HG02623 (cell line): Measurements from ENCODE around the gene CXCL8.
"Not testable (repeated sequence)": the region's sequence is repeated elsewhere in the genome, so short reads cannot be mapped to it uniquely, and the experiment has no call there.

Experiments
- ATAC-seq: cut with Tn5 transposase; IDR thresholded peaks from one replicate; pipeline ENCODE4 v1.9.1; 2021; ENCODE audit warnings: moderate library complexity; ENCODE audit not compliant: unreplicated experiment

CXCL8 gene

DNA sequence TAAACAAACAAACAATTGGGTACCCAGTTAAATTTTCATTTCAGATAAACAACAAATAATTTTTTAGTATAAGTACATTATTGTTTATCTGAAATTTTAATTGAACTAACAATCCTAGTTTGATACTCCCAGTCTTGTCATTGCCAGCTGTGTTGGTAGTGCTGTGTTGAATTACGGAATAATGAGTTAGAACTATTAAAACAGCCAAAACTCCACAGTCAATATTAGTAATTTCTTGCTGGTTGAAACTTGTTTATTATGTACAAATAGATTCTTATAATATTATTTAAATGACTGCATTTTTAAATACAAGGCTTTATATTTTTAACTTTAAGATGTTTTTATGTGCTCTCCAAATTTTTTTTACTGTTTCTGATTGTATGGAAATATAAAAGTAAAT is 2.9 kb downstream of the CXCL8 start:
- ATAC-seq = no peak

DNA sequence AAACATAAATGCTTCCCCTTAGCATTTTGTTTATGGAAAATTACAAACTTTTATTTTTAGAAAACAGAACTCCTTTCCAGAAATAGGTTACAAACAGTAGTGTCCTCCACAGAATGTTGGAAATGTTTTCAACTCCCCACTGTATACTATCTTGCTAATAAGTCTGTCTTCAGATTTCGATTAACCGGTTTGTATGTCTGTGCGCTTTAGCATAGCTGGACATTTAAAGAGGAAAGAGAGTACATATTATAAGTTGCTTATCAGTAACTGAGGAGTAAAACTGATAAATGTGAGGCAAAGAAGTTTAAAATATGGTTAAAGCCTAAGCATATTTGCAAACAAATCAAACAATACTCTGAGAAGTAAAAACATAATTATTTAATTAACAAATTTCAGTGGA is 3.4 kb downstream of the CXCL8 start:
- ATAC-seq = no peak

DNA sequence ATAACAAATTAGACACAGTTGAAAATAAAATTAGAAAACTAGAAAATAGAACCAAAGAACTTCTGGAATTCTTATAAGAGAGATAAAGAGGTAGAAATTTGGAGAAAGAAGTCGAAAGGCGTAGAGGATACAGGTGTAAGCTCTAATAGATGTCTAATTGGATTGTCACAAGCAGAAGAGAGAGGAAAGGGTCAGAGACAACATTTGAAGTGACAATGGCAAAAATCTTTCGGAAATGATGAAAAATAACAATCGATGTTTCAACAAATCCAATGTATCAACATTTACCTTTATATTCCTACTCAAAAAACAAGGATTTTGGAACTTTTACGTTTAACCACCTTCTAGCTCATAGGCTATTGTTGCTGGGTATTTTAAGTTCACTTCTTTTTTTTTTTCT is 3.8 kb downstream of the CXCL8 start:
- no peak for ATAC-seq

DNA sequence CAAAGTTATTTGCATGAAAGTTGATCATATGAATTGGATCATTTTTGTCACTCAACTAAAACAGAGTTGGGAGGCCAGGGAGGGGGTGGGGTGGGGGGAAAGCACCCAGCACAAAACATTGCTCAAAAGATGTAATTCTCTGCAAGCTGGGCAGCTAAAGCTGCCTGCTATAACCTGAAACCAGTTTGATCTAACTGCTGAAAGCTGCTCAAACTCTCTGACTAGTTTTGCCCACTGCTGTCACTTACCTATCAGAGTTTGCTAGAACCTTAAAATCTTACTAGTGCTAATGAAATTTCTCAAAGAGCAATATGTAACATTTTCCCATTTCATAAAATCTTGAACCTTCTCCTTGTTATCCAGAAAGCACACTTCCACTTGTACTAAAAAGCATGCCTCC is 10.4 kb downstream of the CXCL8 start:
- peak; percentile 21 for ATAC-seq

DNA sequence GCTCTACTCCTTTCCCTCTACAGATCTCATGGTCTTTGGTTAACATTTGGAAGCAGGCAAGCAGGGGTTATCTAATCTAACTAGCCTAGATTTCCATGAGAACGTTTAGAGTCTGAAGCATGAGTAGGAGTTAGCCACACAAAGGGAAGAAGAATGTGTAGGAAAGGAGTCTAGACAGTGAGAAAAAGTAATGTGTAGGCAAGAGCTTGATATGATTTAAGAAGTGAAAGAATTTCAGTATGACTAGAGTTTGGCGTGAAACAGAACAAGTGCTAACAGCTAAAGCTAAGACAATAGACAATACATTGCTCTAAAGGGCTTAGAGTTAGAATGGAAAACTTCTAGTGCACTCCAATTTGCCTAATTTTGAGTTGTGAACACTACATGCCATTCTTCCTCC is 10.8 kb downstream of the CXCL8 start:
- ATAC-seq = peak; percentile 77

DNA sequence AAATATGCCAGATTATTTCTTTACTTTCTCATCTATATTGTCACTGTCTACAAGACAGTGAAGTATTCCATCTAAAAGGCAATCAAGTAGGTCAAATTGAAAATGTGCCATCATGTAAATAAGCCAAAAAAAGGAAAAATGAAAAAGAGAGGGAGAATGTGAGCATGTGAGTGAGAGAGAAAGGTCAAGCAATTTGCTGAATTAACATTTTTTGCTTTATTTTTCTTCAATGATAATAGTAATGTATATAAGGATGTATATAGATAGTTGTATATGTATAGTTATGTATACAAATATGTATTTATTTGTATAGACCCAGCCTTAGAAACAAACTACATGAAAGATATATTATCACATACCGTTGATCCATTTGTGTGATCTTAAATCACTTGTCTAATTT is 11.5 kb downstream of the CXCL8 start:
- ATAC-seq = no peak

DNA sequence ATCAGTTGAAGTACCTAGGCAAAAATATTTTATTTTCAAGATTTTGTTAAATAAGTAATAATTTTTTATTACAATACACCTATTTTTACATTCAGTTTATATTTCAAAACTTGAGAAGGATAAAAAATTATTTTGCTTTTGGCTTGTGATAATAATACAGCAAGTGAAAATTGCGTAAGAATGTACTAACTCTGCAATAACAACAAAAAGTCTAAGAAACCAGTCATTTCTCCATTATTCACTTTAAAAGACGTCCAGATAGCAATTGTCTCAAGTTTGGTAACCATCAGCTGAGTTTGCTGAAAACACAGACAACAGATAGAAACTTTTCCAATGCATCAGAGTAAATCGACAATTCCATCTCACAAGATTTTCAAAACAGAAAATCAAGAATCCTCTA is 12.1 kb downstream of the CXCL8 start:
- no peak for ATAC-seq

DNA sequence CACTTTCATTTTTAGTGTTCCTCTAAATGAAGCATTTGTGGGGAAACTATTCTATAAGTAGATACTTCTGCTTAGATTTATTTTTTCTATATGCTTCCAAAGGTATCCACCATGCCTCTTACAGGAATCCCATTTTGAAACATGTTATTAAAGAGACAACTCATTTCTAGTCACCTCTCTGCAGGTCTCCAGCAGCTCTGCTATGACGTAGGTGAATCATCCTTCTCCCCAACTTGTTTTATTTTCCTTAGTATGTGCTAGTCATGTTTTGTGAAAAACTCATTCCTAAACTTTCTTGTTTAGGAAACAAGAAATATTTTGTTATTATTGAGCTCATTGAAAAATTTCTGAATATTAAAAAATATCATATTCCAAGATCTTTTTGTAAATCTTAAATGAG is 12.8 kb downstream of the CXCL8 start:
- ATAC-seq = no peak

DNA sequence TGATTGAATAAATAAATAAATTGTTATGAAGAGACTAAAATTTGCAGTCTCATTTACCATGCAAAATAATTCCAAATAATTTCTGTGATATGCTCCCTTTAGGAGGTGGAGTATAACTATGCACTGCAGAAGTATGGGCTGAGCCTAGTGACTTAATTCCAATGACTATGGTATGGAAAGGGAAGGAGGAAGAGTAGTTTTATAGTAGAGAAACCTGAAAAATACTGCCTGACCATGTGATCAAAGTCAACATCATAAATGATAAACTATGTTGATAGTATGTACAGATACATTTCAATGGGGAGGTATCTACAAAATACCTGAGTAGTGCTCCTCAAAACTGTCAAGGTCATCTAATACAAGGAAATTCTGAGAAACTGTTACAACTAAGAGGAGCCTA is 14.6 kb downstream of the CXCL8 start:
- no peak for ATAC-seq

DNA sequence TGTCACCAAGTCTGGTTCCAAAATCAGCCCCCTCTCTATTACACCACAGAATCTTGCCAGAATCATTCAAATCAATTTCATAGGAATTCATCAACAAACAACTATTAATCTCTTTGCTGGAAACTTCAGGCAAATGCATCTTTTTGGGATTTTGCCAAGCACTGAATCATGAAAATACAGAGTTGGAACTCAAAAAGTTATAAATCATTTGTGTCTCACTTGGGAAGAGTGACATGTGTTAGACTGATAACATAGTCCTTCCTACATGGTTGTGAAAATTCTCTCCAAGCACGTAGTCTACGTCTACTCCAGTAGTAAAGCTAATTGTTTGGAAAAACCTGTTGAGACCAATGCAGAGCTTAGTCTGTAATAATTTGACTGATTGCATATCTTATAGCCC is 19.0 kb downstream of the CXCL8 start:
- no peak for ATAC-seq

DNA sequence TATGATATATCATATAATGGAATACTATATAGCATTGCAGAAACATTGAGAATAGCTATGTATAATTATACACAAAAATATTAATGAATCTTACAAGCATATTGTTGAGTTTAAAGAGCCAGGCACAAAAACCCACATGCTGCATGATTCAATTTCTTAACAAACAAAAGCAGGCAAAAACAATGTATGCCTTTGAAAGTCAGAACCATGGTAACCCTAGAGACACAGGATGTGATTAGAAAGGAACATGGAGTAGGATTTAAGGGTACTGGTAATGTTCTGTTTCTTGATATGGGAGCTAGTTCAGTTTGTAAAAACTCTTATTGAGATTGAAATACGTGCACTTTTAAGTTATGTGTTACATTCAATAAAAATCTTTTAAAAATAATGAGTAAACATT is 21.5 kb downstream of the CXCL8 start:
- ATAC-seq = no peak

DNA sequence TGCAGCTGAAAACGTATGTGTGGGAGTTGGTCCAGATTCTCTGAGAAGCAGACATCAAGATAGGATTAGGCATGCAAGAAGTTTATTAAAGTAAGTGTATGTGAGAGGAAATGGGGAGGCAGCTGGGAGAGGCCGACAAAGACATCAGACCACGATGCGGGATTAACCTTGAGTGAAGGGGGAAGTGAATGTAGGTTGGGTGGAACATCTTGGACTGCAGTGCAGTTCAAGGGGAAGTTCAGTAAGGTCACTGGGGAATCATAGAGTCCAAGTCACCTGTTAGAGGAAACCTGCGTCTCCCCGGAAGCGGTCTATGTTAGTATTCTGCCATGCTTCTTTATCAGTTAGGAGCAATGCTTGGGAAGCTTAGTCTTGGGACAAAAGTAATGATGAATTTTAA is 22.0 kb downstream of the CXCL8 start:
- peak; percentile 64 for ATAC-seq

DNA sequence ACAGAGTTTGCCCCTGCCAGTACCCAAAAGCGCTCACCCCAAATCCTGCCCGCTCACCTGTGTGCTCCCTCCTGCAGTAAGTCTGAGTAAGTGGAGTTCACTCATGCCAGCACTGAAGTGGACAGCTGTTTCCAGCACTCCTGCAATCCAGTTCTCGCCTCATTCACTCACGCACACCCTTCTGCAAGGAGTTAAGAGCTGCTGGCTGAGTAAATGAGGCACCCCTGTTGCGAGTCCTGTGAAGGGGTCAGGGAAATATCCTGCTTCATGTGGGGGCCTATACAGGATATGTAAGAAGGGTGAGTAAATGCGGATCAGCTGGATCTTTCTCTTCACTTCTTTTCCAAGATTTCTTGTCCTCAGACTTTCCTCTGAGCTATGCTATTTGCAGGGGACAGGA is 23.5 kb downstream of the CXCL8 start:
- no peak for ATAC-seq

DNA sequence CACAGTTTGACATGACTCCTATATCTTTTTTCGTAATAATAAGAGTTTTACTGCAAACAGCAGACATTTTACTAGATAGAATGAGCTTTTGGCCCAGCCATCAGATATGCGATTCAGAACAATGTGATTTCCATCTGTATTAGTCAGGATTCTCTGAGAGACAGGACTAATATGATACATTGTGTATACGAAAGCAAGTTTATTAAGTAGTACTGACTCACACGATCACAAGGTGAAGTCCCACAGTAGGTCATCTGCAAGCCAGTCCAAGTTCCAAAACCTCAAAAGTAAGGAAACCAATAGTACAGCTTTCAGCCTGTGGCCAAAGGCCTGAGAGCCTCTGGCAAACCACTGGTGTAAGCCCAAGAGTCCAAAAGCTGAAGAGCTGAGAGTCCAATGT is 24.1 kb downstream of the CXCL8 start:
- ATAC-seq = no peak

DNA sequence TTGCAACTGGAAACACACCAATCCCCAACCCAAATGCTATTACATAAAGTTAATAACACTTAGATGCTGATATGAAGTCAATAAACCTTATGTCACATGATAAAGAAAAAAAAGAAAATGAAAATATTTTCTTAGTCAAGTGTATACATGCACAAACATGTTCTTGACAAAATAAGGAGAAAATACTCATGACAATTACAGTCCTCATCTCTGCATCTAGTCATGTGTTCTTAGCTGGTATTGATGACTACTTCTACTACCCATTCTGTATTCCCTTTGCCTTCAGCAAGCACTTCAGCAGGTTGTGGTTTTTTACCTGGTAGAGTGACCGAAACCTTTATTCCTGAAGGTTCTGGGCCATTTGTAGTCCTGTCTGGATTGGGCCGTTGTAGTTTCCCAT is 24.9 kb downstream of the CXCL8 start:
- ATAC-seq = no peak

DNA sequence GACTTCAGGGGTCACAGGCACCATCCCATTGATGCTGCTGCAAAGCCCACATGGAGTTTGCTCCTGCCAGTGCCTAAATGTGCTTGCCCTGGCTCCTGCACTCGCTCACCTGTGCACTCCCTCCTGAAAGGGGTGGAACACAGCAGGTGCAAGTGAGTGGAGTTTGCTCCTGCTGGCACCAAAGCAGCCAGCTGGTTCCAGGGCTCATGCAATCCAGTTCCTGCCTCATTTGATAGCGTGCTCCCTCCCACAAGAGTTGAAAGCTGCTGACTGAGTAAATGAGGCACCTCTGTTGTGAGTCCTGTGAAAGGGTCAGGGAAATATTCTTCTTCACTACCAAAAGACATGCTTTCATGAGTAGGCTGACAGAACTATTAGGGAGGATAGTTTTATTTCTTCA is 30.5 kb downstream of the CXCL8 start:
- ATAC-seq = no peak

DNA sequence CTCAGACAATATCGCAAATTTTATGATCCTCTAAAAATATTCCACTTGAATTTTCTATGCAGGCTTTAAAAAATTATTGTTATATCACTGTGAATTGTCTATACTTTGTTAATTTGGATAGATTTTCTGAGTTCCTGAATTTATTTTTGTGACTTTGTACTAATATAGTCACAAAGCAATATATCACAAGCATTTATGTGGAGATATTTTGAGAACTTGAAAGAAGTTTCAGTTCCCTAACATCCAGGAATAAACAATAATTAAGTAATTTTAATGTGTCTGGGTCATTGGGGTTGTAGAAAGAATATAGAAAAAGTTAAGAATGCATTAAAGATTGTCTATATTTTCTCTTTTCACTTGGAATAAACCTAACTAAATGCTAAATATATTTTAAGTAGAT is 32.0 kb downstream of the CXCL8 start:
- ATAC-seq = no peak

DNA sequence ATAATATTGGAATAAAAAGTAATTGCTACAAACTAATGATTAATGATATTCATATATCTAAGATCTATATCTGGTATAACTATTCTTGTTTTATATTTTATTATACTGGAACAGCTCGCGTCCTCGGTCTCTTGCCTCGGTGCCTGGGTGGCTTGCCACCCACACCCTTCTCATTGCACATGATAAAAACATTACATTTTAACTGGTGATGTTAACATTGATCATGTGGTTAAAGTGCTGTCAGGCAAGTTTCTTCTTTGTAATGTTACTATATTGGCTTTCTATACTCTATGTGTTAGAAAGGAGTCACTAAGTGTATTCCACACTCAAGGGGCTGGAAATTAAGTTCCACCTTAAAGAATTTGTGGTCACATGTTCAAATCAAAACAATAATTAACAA is 34.0 kb downstream of the CXCL8 start:
- ATAC-seq = not testable (repeated sequence)

DNA sequence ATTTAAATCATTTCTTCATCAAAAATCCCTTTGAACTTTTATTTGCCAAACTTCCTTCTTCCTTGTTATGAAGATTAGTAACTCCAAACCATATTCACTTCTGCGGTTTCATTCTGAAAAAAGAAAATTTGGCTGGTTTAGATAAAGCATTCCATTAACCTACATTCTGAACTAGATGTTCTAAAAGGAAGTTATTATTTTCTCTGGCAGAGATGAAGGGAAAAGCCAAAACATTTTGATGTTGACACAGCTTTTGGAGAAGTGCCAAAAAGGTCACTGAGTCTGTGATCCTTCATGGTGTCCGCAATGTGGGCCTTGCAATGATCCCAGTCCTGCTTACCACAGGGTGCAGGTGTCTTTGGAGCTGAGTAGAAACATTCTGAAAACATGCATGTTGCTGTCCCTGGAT is 36.0 kb downstream of the CXCL8 start:
- ATAC-seq = no peak

DNA sequence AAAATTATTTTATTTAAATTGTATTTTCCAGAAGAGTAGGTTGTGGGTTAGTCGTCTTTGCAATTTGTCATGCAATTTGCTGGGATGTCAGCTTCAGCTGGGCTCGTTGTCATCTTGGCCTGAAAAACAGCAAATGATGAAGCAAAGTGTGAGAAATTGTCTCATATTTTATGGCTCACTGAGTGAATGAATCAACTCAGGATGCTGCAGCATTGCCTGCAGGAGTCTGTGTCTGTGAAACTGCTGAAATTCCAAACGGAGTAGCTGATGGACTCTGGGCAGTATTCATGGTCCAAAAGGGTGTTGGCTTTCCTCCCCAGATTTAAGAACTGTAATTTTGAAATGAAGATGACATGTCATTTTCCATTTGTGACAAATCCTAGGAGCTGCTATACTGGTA is 37.2 kb downstream of the CXCL8 start:
- no peak for ATAC-seq

DNA sequence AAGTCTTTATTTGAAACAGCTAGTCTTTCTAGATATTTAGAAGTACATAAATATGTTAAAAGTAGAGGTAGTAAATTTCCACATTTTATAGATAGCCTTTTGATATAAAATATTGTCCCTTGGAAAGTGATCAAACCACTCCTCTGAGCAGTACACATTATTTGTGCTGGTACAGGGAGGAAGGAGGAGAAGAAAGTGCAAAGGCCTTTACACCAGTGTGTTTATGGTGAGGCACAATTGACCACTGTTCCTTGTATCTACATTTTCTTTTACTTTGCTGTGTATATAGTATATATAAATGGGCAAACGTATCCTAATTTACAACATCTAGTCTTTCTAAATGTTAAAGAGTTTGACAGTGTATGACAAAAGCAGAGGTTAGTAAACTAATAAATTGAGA is 39.9 kb downstream of the CXCL8 start:
- no peak for ATAC-seq

DNA sequence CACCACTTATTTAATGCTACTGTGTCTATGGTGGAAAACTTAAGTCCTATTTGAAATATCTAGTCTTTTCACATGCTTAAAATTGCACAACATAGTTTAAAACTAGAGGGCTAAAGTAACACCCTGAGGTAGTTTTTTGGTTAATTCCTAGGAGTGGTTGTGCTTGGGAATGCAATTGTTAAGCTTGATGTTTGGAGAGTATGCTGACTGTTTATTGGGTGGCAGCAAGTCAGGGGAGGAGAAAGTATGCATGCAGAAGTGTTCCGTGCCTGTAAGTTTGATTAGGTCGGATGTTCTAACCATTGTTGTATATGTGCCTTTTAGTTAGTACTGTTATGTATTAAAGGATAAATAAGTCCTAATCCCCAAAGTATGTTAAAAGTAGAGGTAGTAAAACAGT is 40.5 kb downstream of the CXCL8 start:
- no peak for ATAC-seq

DNA sequence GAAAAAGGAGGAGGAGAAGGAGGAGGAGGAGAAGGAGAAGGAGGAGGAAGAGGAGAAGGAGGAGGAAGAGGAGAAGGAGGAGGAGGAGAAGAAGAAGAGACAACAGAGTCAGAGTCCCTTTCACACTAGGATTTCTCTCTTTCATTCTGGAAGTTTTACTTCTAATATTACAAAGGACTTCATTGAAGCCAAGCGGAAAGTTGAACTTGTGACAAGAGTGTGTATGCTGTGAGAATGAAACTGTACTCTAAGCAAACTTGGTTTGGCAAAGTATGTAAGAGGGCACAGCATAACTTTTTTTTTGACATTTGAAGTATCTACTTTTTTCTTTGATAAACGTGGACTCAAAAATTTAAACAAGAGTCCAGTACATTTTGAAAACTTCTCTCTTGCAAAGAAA is 48.0 kb downstream of the CXCL8 start:
- no peak for ATAC-seq
